ENCODE results near the gene PGF.

GRCh38 chr14:75001899-75002298 lies 46.5 kb upstream of the PGF start:
- TF ChIP-seq CTCF (conservative IDR thresholded peaks at IDR 0.05): no peak
- TF ChIP-seq ZFX (IDR thresholded peaks at IDR 0.05): no peak
